Spleen (tissue), 11 donors: ENCODE measurements around the gene FSHR. TPM values are rescaled to one million over a fixed set of nuclear protein-coding genes. Genes with fewer than 3 reads are reported as not detected.

Experiments used
- DNase-seq: peaks from one replicate; pipeline ENCODE4 v3.0.0-alpha.2; 2020
- H3K27ac ChIP-seq, 8 donors: fragments of 200-600 bp; sonication (generic) in 7 of 8; 1 replicate in 4 of 8; 2 replicates in 4 of 8; pipeline versions ENCODE4 v1.5.0 to v1.8.0; 2016 to 2021; ENCODE audit warnings: inconsistent platforms in 4 of 8, mild to moderate bottlenecking in 4 of 8, moderate library complexity in 1 of 8
- H3K27me3 ChIP-seq, 7 donors: fragments of 200-600 bp; sonication (generic) in 6 of 7; replicated peaks in 1 of 7; 1 replicate in 4 of 7; 2 replicates in 3 of 7; pipeline versions ENCODE4 v1.5.0 to v1.8.0; 2016 to 2021; ENCODE audit warnings: inconsistent platforms in 3 of 7, mild to moderate bottlenecking in 1 of 7
- H3K36me3 ChIP-seq, 6 donors: fragments of 200-600 bp; sonication (generic) in 5 of 6; 1 replicate in 4 of 6; 2 replicates in 2 of 6; pipeline versions ENCODE4 v1.5.0 to v1.8.0; 2016 to 2021; ENCODE audit warnings: inconsistent platforms in 2 of 6
- H3K4me1 ChIP-seq, 6 donors: fragments of 200-600 bp; sonication (generic) in 5 of 6; 1 replicate in 3 of 6; 2 replicates in 3 of 6; pipeline versions ENCODE4 v1.5.0 to v1.8.0; 2016 to 2021; ENCODE audit warnings: inconsistent platforms in 3 of 6
- H3K4me3 ChIP-seq, 8 donors: fragments of 200-600 bp; sonication (generic) in 7 of 8; 1 replicate in 4 of 8; 2 replicates in 4 of 8; pipeline versions ENCODE4 v1.5.0 to v1.8.0; 2016 to 2021; ENCODE audit warnings: inconsistent platforms in 4 of 8, mild to moderate bottlenecking in 4 of 8, moderate library complexity in 2 of 8
- H3K9me3 ChIP-seq, 8 donors: fragments of 200-600 bp; sonication (generic) in 7 of 8; 1 replicate in 4 of 8; 2 replicates in 4 of 8; pipeline versions ENCODE4 v1.5.0 to v1.8.0; 2016 to 2021; ENCODE audit warnings: inconsistent platforms in 4 of 8
- CTCF ChIP-seq, 11 experiments: fragments of 200-600 bp in 7 of 11; fragments of 450-650 bp in 4 of 11; sonication (generic) in 4 of 11; IDR thresholded peaks in 8 of 11; conservative IDR thresholded peaks in 3 of 11; 1 replicate in 7 of 11; 2 replicates in 4 of 11; pipeline versions ENCODE4 v1.4.0 to v1.8.0; 2016 to 2021; ENCODE audit warnings: antibody characterized with exemption in 11 of 11, inconsistent platforms in 4 of 11, mild to moderate bottlenecking in 1 of 11
- POLR2A ChIP-seq, 3 donors: fragments of 450-650 bp; IDR thresholded peaks; one replicate each; pipeline ENCODE4 v1.5.1; 2017; ENCODE audit warnings: antibody characterized with exemption in 3 of 3, mild to moderate bottlenecking in 1 of 3
- POLR2AphosphoS5 ChIP-seq, 3 donors: sonication (generic); formaldehyde crosslinking; IDR thresholded peaks; one replicate each; pipeline ENCODE4 v1.5.1; 2017; ENCODE audit warnings: antibody characterized with exemption in 3 of 3
- WGBS, 5 donors: extraction: QIAGEN DNeasy Blood & Tissue Kit in 3 of 5; methylation state at CpG; one replicate each; pipeline versions ENCODE4 v1.1.5 to v1.1.7; 2013 to 2018; 5-methylcytosine and 5-hydroxymethylcytosine counted together
- intact Hi-C: fragments of 100-400 bp; cut with DNase I; formaldehyde crosslinking; loops from one replicate; pipeline ENCODE4 v1.15.0; 2023; ENCODE audit warnings: low total_unique reads
- polyA plus RNA-seq, 3 donors: library from polyadenylated mRNA; stranded (reverse); fragments of 200-250 nt; gene quantifications; one replicate each; pipeline ENCODE4 v1.2.1, GENCODE V29; 2013
- total RNA-seq, 7 donors: library from RNA; depleted of rRNA in 3 of 7; stranded (reverse); fragments of >200 nt in 3 of 7; fragmentation: NEBNext Ultra II Directional in 4 of 7; extraction: Animal tissue kit (Norgen Biotek cat#: 25700) in 4 of 7; gene quantifications; one replicate each; pipeline versions ENCODE4 v1.1.0 to v1.2.1, GENCODE V29; 2016 to 2021
- donor health status: healthy with polysubstance abuse.
- donor health status: DM: no; HTN: no; CAD: no; lungs with moderate emphysema.
- donor health status: DM: no; HTN: no; CAD: no.
- donor health status: Bipolar disorder and iron deficiency.
- donor health status: healthy.
- donor health status: DM: no; HTN: no; CAD: no.
- donor health status: DM: yes; HTN: yes; CAD: no.

FSHR gene
- total and polyA plus RNA-seq, 10 donors, result 0.03 TPM; not detected in 9

- Histone ChIP-seq H3K9me3 (no peaks in the 10 kb centered on the region), H3K27me3 (no peaks in the 10 kb centered on the region), H3K36me3 (no peaks in the 10 kb centered on the region), H3K4me1 (no peaks in the 10 kb centered on the region), H3K4me3 (no peak overlapping the region), H3K27ac (no peak overlapping the region)
- 47 to 58% (median 52%) methylated on average over 1 of the region's 1 CpG for WGBS, 5 donors
- DNase-seq, result no peak
- no peak for TF ChIP-seq CTCF (IDR thresholded peaks at IDR 0.05 in 8 of 11, conservative IDR thresholded peaks at IDR 0.05 in 3 of 11)
- no peak for TF ChIP-seq POLR2AphosphoS5 (IDR thresholded peaks at IDR 0.05)
- TF ChIP-seq POLR2A (IDR thresholded peaks at IDR 0.05), result no peak
- intact Hi-C loops, result no loop called here
Measured at GRCh38 chr2:49032936-49033335, 121.4 kb downstream of the FSHR start.

GRCh38 chr2:49032126-49032525, 122.2 kb downstream of the FSHR start:
- no peak for TF ChIP-seq POLR2A (IDR thresholded peaks at IDR 0.05)
- no peak for TF ChIP-seq POLR2AphosphoS5 (IDR thresholded peaks at IDR 0.05)
- no peak for TF ChIP-seq CTCF (IDR thresholded peaks at IDR 0.05 in 8 of 11, conservative IDR thresholded peaks at IDR 0.05 in 3 of 11)
- H3K27ac ChIP-seq, result no peak overlapping the region
- intact Hi-C loops, result no loop called here
- WGBS, 5 donors, result 82 to 90% (median 90%) methylated on average over 1 of the region's 1 CpG
- no peaks in the 10 kb centered on the region for H3K9me3 ChIP-seq
- no peaks in the 10 kb centered on the region for H3K36me3 ChIP-seq
- no peaks in the 10 kb centered on the region for H3K27me3 ChIP-seq
- no peak overlapping the region for H3K4me3 ChIP-seq
- DNase-seq, result no peak
- H3K4me1 ChIP-seq, result no peaks in the 10 kb centered on the region

GRCh38 chr2:49029406-49029805, 124.9 kb downstream of the FSHR start:
- no peak for DNase-seq
- H3K9me3 ChIP-seq, result no peaks in the 10 kb centered on the region
- no peak overlapping the region for H3K4me3 ChIP-seq
- H3K4me1 ChIP-seq, result no peaks in the 10 kb centered on the region
- no peaks in the 10 kb centered on the region for H3K27me3 ChIP-seq
- WGBS, 5 donors, result 35 to 59% (median 50%) methylated on average over 1 of the region's 1 CpG
- intact Hi-C loops, result no loop called here
- TF ChIP-seq CTCF (IDR thresholded peaks at IDR 0.05 in 8 of 11, conservative IDR thresholded peaks at IDR 0.05 in 3 of 11) (no peak), POLR2AphosphoS5 (IDR thresholded peaks at IDR 0.05) (no peak), POLR2A (IDR thresholded peaks at IDR 0.05) (no peak)
- H3K27ac ChIP-seq, result no peak overlapping the region
- H3K36me3 ChIP-seq, result no peaks in the 10 kb centered on the region

- DNase-seq, result no peak
- Histone ChIP-seq H3K27ac (no peak overlapping the region), H3K27me3 (no peaks in the 10 kb centered on the region), H3K4me3 (no peak overlapping the region), H3K4me1 (no peaks in the 10 kb centered on the region), H3K9me3 (no peaks in the 10 kb centered on the region), H3K36me3 (no peaks in the 10 kb centered on the region)
- no peak for TF ChIP-seq POLR2A (IDR thresholded peaks at IDR 0.05)
- TF ChIP-seq CTCF (IDR thresholded peaks at IDR 0.05 in 8 of 11, conservative IDR thresholded peaks at IDR 0.05 in 3 of 11), result no peak
- no peak for TF ChIP-seq POLR2AphosphoS5 (IDR thresholded peaks at IDR 0.05)
- intact Hi-C loops, result no loop called here
- WGBS, 5 donors, result 85 to 91% (median 86%) methylated on average over 3 of the region's 3 CpGs
Measured at GRCh38 chr2:49028101-49028500, 126.2 kb downstream of the FSHR start.
